ENCODE measurements around the gene C10orf71.

Gene C10orf71

GRCh38 chr10:49272251-49273081, 26.5 kb upstream of the C10orf71 start:
- no peaks in the 10 kb centered on the region for H3K36me3 ChIP-seq (ENCODE audit: control insufficient read depth in 5 of 5, insufficient read depth in 5 of 5, low read length in 5 of 5)
- no peak overlapping the region for H3K27ac ChIP-seq (ENCODE audit: low read depth, low read length)
- no peak overlapping the region for H3K9ac ChIP-seq (ENCODE audit: low read length in 5 of 5)
- peaks cover 0 to 11% (median 8%) of the 10 kb centered on the region in 5 donors for H3K4me1 ChIP-seq (ENCODE audit: control insufficient read depth in 5 of 5, insufficient read depth in 5 of 5, low read length in 5 of 5)
- H3K4me3 ChIP-seq (ENCODE audit: low read depth in 1 of 5, low read length in 5 of 5): no peak overlapping the region
- H3K9me3 ChIP-seq (ENCODE audit: control insufficient read depth in 5 of 5, low read length in 5 of 5): peaks cover 0 to 4% (median 0%) of the 10 kb centered on the region in 5 donors
- H3K27me3 ChIP-seq (ENCODE audit: control insufficient read depth in 5 of 5, insufficient read depth in 4 of 5, low read length in 5 of 5): no peaks in the 10 kb centered on the region

- Histone ChIP-seq H3K9me3 (ENCODE audit: control insufficient read depth in 5 of 5, low read length in 5 of 5) (peaks cover 0 to 1% (median 0%) of the 10 kb centered on the region in 5 donors), H3K4me3 (ENCODE audit: low read depth in 1 of 5, low read length in 5 of 5) (no peak overlapping the region), H3K4me1 (ENCODE audit: control insufficient read depth in 5 of 5, insufficient read depth in 5 of 5, low read length in 5 of 5) (peaks cover 0 to 11% (median 8%) of the 10 kb centered on the region in 5 donors), H3K27ac (ENCODE audit: low read depth, low read length) (no peak overlapping the region), H3K27me3 (ENCODE audit: control insufficient read depth in 5 of 5, insufficient read depth in 4 of 5, low read length in 5 of 5) (peaks cover 0 to 3% (median 0%) of the 10 kb centered on the region in 5 donors), H3K36me3 (ENCODE audit: control insufficient read depth in 5 of 5, insufficient read depth in 5 of 5, low read length in 5 of 5) (no peaks in the 10 kb centered on the region), H3K9ac (ENCODE audit: low read length in 5 of 5) (no peak overlapping the region)
These were observed 25.9 kb upstream of the C10orf71 start for GRCh38 chr10:49273082-49273465.

- H3K9ac ChIP-seq (ENCODE audit: low read length in 5 of 5): no peak overlapping the region
- H3K36me3 ChIP-seq (ENCODE audit: control insufficient read depth in 5 of 5, insufficient read depth in 5 of 5, low read length in 5 of 5): no peaks in the 10 kb centered on the region
- peaks cover 0 to 3% (median 0%) of the 10 kb centered on the region in 5 donors for H3K27me3 ChIP-seq (ENCODE audit: control insufficient read depth in 5 of 5, insufficient read depth in 4 of 5, low read length in 5 of 5)
- no peaks in the 10 kb centered on the region for H3K9me3 ChIP-seq (ENCODE audit: control insufficient read depth in 5 of 5, low read length in 5 of 5)
- H3K4me1 ChIP-seq (ENCODE audit: control insufficient read depth in 5 of 5, insufficient read depth in 5 of 5, low read length in 5 of 5): peaks cover 0 to 11% (median 8%) of the 10 kb centered on the region in 5 donors
- no peak overlapping the region for H3K4me3 ChIP-seq (ENCODE audit: low read depth in 1 of 5, low read length in 5 of 5)
- no peak overlapping the region for H3K27ac ChIP-seq (ENCODE audit: low read depth, low read length)
These were observed 25.3 kb upstream of the C10orf71 start for GRCh38 chr10:49273626-49274025.

GRCh38 chr10:49274886-49275285, 24.1 kb upstream of the C10orf71 start:
- Histone ChIP-seq H3K4me1 (ENCODE audit: control insufficient read depth in 5 of 5, insufficient read depth in 5 of 5, low read length in 5 of 5) (peaks cover 0 to 15% (median 8%) of the 10 kb centered on the region in 5 donors), H3K4me3 (ENCODE audit: low read depth in 1 of 5, low read length in 5 of 5) (no peak overlapping the region), H3K36me3 (ENCODE audit: control insufficient read depth in 5 of 5, insufficient read depth in 5 of 5, low read length in 5 of 5) (no peaks in the 10 kb centered on the region), H3K27ac (ENCODE audit: low read depth, low read length) (no peak overlapping the region), H3K9me3 (ENCODE audit: control insufficient read depth in 5 of 5, low read length in 5 of 5) (no peaks in the 10 kb centered on the region), H3K27me3 (ENCODE audit: control insufficient read depth in 5 of 5, insufficient read depth in 4 of 5, low read length in 5 of 5) (peaks cover 0 to 7% (median 0%) of the 10 kb centered on the region in 5 donors), H3K9ac (ENCODE audit: low read length in 5 of 5) (no peak overlapping the region)

GRCh38 chr10:49275896-49276295, 23.1 kb upstream of the C10orf71 start:
- H3K27me3 ChIP-seq (ENCODE audit: control insufficient read depth in 5 of 5, insufficient read depth in 4 of 5, low read length in 5 of 5): peaks cover 0 to 7% (median 0%) of the 10 kb centered on the region in 5 donors
- no peak overlapping the region for H3K4me3 ChIP-seq (ENCODE audit: low read depth in 1 of 5, low read length in 5 of 5)
- H3K36me3 ChIP-seq (ENCODE audit: control insufficient read depth in 5 of 5, insufficient read depth in 5 of 5, low read length in 5 of 5): no peaks in the 10 kb centered on the region
- H3K27ac ChIP-seq (ENCODE audit: low read depth, low read length): no peak overlapping the region
- H3K9ac ChIP-seq (ENCODE audit: low read length in 5 of 5): no peak overlapping the region
- peaks cover 0 to 19% (median 8%) of the 10 kb centered on the region in 5 donors for H3K4me1 ChIP-seq (ENCODE audit: control insufficient read depth in 5 of 5, insufficient read depth in 5 of 5, low read length in 5 of 5)
- H3K9me3 ChIP-seq (ENCODE audit: control insufficient read depth in 5 of 5, low read length in 5 of 5): no peaks in the 10 kb centered on the region

- Histone ChIP-seq H3K9ac (ENCODE audit: low read length in 5 of 5) (no peak overlapping the region), H3K9me3 (ENCODE audit: control insufficient read depth in 5 of 5, low read length in 5 of 5) (no peaks in the 10 kb centered on the region), H3K36me3 (ENCODE audit: control insufficient read depth in 5 of 5, insufficient read depth in 5 of 5, low read length in 5 of 5) (no peaks in the 10 kb centered on the region), H3K27ac (ENCODE audit: low read depth, low read length) (no peak overlapping the region), H3K4me3 (ENCODE audit: low read depth in 1 of 5, low read length in 5 of 5) (no peak overlapping the region), H3K27me3 (ENCODE audit: control insufficient read depth in 5 of 5, insufficient read depth in 4 of 5, low read length in 5 of 5) (peaks cover 0 to 12% (median 4%) of the 10 kb centered on the region in 5 donors), H3K4me1 (ENCODE audit: control insufficient read depth in 5 of 5, insufficient read depth in 5 of 5, low read length in 5 of 5) (peaks cover 0 to 19% (median 8%) of the 10 kb centered on the region in 5 donors)
These were observed 22.4 kb upstream of the C10orf71 start for GRCh38 chr10:49276596-49276995.

GRCh38 chr10:49277973-49278372, 21.0 kb upstream of the C10orf71 start:
- no peak overlapping the region for H3K4me3 ChIP-seq (ENCODE audit: low read depth in 1 of 5, low read length in 5 of 5)
- H3K27me3 ChIP-seq (ENCODE audit: control insufficient read depth in 5 of 5, insufficient read depth in 4 of 5, low read length in 5 of 5): peaks cover 0 to 12% (median 4%) of the 10 kb centered on the region in 5 donors
- H3K36me3 ChIP-seq (ENCODE audit: control insufficient read depth in 5 of 5, insufficient read depth in 5 of 5, low read length in 5 of 5): no peaks in the 10 kb centered on the region
- H3K9ac ChIP-seq (ENCODE audit: low read length in 5 of 5): no peak overlapping the region
- no peak overlapping the region for H3K27ac ChIP-seq (ENCODE audit: low read depth, low read length)
- peaks cover 0 to 12% (median 3%) of the 10 kb centered on the region in 5 donors for H3K4me1 ChIP-seq (ENCODE audit: control insufficient read depth in 5 of 5, insufficient read depth in 5 of 5, low read length in 5 of 5)
- no peaks in the 10 kb centered on the region for H3K9me3 ChIP-seq (ENCODE audit: control insufficient read depth in 5 of 5, low read length in 5 of 5)

GRCh38 chr10:49278497-49278981, 20.4 kb upstream of the C10orf71 start:
- H3K36me3 ChIP-seq (ENCODE audit: control insufficient read depth in 5 of 5, insufficient read depth in 5 of 5, low read length in 5 of 5): no peaks in the 10 kb centered on the region

GRCh38 chr10:49279015-49279880, 19.7 kb upstream of the C10orf71 start:
- Histone ChIP-seq H3K9ac (ENCODE audit: low read length in 5 of 5) (no peak overlapping the region), H3K27ac (ENCODE audit: low read depth, low read length) (no peak overlapping the region), H3K27me3 (ENCODE audit: control insufficient read depth in 5 of 5, insufficient read depth in 4 of 5, low read length in 5 of 5) (peaks cover 0 to 12% (median 4%) of the 10 kb centered on the region in 5 donors), H3K9me3 (ENCODE audit: control insufficient read depth in 5 of 5, low read length in 5 of 5) (no peaks in the 10 kb centered on the region), H3K36me3 (ENCODE audit: control insufficient read depth in 5 of 5, insufficient read depth in 5 of 5, low read length in 5 of 5) (no peaks in the 10 kb centered on the region), H3K4me3 (ENCODE audit: low read depth in 1 of 5, low read length in 5 of 5) (no peak overlapping the region), H3K4me1 (ENCODE audit: control insufficient read depth in 5 of 5, insufficient read depth in 5 of 5, low read length in 5 of 5) (peaks cover 0 to 8% (median 0%) of the 10 kb centered on the region in 5 donors)

More at GRCh38 chr10:49278497-49278981, 20.4 kb upstream of the C10orf71 start:
- Histone ChIP-seq H3K9me3 (ENCODE audit: control insufficient read depth in 5 of 5, low read length in 5 of 5) (no peaks in the 10 kb centered on the region), H3K27ac (ENCODE audit: low read depth, low read length) (no peak overlapping the region), H3K9ac (ENCODE audit: low read length in 5 of 5) (no peak overlapping the region), H3K4me1 (ENCODE audit: control insufficient read depth in 5 of 5, insufficient read depth in 5 of 5, low read length in 5 of 5) (peaks cover 0 to 8% (median 0%) of the 10 kb centered on the region in 5 donors), H3K4me3 (ENCODE audit: low read depth in 1 of 5, low read length in 5 of 5) (no peak overlapping the region), H3K27me3 (ENCODE audit: control insufficient read depth in 5 of 5, insufficient read depth in 4 of 5, low read length in 5 of 5) (peaks cover 0 to 12% (median 4%) of the 10 kb centered on the region in 5 donors)
